Hepatocyte (in vitro differentiated cells): ENCODE data around the gene OLFM1. TPM values are rescaled to one million over a fixed set of nuclear protein-coding genes. Genes with fewer than 3 reads are reported as not detected.

Experiments used
- DNase-seq: peaks from one replicate; pipeline ENCODE4 v3.0.0-alpha.2; 2016; ENCODE audit warnings: low spot score
- H2AFZ ChIP-seq: fragments of 200-600 bp; sonication (generic); 2 replicates; pipeline ENCODE4 v1.6.0; 2016; ENCODE audit warnings: antibody characterized with exemption, mild to moderate bottlenecking
- H3K27ac ChIP-seq: fragments of 200-600 bp; sonication (generic); 2 replicates; pipeline ENCODE4 v1.5.1; 2016; ENCODE audit warnings: mild to moderate bottlenecking
- H3K27me3 ChIP-seq: fragments of 200-600 bp; sonication (generic); 2 replicates; pipeline ENCODE4 v1.6.1; 2016
- H3K36me3 ChIP-seq: fragments of 200-600 bp; sonication (generic); replicated peaks from 2 replicates; pipeline ENCODE4 v1.5.1; 2016; ENCODE audit warnings: low read depth; ENCODE audit not compliant: insufficient read depth
- H3K4me1 ChIP-seq: fragments of 200-600 bp; sonication (generic); 2 replicates; pipeline ENCODE4 v1.5.1; 2016; ENCODE audit warnings: mild to moderate bottlenecking, moderate library complexity; ENCODE audit not compliant: insufficient read depth
- H3K4me2 ChIP-seq: fragments of 200-600 bp; sonication (generic); 2 replicates; pipeline ENCODE4 v1.6.0; 2016
- H3K4me3 ChIP-seq: fragments of 200-600 bp; sonication (generic); 2 replicates; pipeline ENCODE4 v1.5.1; 2016; ENCODE audit warnings: mild to moderate bottlenecking
- H3K79me2 ChIP-seq: fragments of 200-600 bp; sonication (generic); 2 replicates; pipeline ENCODE4 v1.6.0; 2017; ENCODE audit warnings: mild to moderate bottlenecking
- H3K9me2 ChIP-seq: fragments of 200-600 bp; sonication (generic); replicated peaks from 2 replicates; pipeline ENCODE4 v1.6.0; 2017; ENCODE audit warnings: mild to moderate bottlenecking; ENCODE audit not compliant: insufficient read depth
- H3K9me3 ChIP-seq: fragments of 200-600 bp; sonication (generic); 2 replicates; pipeline ENCODE4 v1.5.1; 2016; ENCODE audit warnings: low read depth, mild to moderate bottlenecking
- H4K20me1 ChIP-seq: fragments of 200-600 bp; sonication (generic); 2 replicates; pipeline ENCODE4 v1.6.0; 2016; ENCODE audit warnings: mild to moderate bottlenecking; ENCODE audit not compliant: insufficient read depth, poor library complexity, severe bottlenecking
- EZH2 ChIP-seq: fragments of 200-600 bp; sonication (generic); IDR thresholded peaks from 2 replicates; pipeline ENCODE4 v1.6.1; 2016; ENCODE audit warnings: antibody characterized with exemption, mild to moderate bottlenecking, borderline replicate concordance
- EZH2phosphoT487 ChIP-seq: fragments of 200-600 bp; sonication (generic); IDR thresholded peaks from one replicate; pipeline ENCODE4 v1.6.1; 2018; ENCODE audit warnings: antibody characterized with exemption, mild to moderate bottlenecking, low read depth, moderate library complexity; ENCODE audit not compliant: unreplicated experiment, severe bottlenecking
- WGBS: methylation state at CpG from one replicate; pipeline ENCODE4 v1.1.6; 2016; ENCODE audit warnings: low lambda C conversion rate; ENCODE audit errors: missing lambda C conversion rate; 5-methylcytosine and 5-hydroxymethylcytosine counted together
- polyA plus RNA-seq: library from polyadenylated mRNA; unstranded; fragments of >200 nt; fragmentation: Nextera tagmentation; extraction: Ambion mirVana; gene quantifications from 2 replicates; pipeline ENCODE4 v1.2.1, GENCODE V29; 2016
- total RNA-seq: library from RNA; depleted of rRNA; stranded (reverse); fragments of >200 nt; gene quantifications from 2 replicates; pipeline ENCODE4 v1.2.3, GENCODE V29; 2014
- TF ChIP-seq, protein P1 (sequence below): fragments of 200-600 bp; sonication (generic); IDR thresholded peaks from 2 replicates; pipeline ENCODE4 v1.5.1; 2016; ENCODE audit warnings: antibody characterized with exemption, mild to moderate bottlenecking; ENCODE audit not compliant: poor library complexity

The OLFM1 gene
- total and polyA plus RNA-seq, 2 experiments from 2014 or later = 0.94 to 4.8 TPM

DNA sequence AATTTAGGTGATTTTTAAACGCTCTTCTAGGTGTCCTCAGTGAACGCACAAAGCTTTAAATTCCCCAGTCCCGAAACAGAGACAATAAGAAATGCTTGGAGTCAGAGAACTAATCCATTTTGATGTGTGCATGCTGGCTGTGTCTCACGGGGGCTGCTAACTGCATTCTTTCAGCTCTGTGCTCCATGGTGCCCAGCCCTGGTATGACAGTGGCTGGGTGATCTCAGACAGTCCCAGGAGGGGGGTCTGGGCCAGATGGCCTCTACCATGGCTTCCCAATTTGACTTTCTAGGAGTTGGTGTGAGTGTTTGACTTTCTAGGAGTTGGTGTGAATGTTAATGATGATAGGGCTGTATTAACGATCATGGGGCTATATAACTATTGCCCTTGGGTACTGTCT lies 12.1 kb downstream of the OLFM1 start:
- TF ChIP-seq EZH2phosphoT487 (no peak), EZH2 (no peak)
- TF ChIP-seq, protein P1, sequence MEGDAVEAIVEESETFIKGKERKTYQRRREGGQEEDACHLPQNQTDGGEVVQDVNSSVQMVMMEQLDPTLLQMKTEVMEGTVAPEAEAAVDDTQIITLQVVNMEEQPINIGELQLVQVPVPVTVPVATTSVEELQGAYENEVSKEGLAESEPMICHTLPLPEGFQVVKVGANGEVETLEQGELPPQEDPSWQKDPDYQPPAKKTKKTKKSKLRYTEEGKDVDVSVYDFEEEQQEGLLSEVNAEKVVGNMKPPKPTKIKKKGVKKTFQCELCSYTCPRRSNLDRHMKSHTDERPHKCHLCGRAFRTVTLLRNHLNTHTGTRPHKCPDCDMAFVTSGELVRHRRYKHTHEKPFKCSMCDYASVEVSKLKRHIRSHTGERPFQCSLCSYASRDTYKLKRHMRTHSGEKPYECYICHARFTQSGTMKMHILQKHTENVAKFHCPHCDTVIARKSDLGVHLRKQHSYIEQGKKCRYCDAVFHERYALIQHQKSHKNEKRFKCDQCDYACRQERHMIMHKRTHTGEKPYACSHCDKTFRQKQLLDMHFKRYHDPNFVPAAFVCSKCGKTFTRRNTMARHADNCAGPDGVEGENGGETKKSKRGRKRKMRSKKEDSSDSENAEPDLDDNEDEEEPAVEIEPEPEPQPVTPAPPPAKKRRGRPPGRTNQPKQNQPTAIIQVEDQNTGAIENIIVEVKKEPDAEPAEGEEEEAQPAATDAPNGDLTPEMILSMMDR = no peak
- Histone ChIP-seq H3K9me2 (no peaks in the 10 kb centered on the region), H3K27me3 (peaks cover 10% of the 10 kb centered on the region), H4K20me1 (no peaks in the 10 kb centered on the region), H3K36me3 (no peaks in the 10 kb centered on the region), H3K4me2 (no peak overlapping the region), H3K79me2 (no peaks in the 10 kb centered on the region), H3K4me1 (no peaks in the 10 kb centered on the region), H2AFZ (no peak overlapping the region), H3K9me3 (no peaks in the 10 kb centered on the region), H3K4me3 (no peak overlapping the region), H3K27ac (no peak overlapping the region)
- WGBS = 80% methylated on average over 5 of the region's 5 CpGs
- no peak for DNase-seq

DNA sequence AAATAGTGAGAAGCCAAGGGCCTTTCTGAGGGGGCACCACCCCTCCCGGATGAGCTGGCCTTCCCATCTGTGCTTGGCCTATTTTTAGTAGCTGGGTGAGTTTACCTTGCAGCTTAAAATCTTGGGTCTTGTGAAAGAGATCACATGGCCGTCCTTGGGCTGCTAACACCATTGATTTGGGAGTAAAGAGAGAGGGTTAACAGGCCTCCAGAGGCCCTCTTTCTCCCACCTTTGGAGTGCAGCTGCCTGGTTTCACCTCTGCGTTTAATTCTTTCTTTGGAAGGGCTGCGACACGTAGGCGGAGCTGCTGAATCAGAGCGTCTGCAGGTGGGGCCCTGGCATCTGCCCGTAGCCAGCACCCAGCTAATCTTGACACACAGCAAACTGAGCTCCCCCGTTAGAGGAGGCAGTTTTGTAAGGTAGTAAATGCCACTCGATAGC lies 12.8 kb downstream of the OLFM1 start:
- Histone ChIP-seq H3K27me3 (peaks cover 4% of the 10 kb centered on the region), H3K79me2 (no peaks in the 10 kb centered on the region), H3K27ac (no peak overlapping the region), H4K20me1 (no peaks in the 10 kb centered on the region), H3K36me3 (no peaks in the 10 kb centered on the region), H2AFZ (no peak overlapping the region), H3K4me1 (no peaks in the 10 kb centered on the region), H3K9me2 (no peaks in the 10 kb centered on the region), H3K9me3 (no peaks in the 10 kb centered on the region), H3K4me3 (no peak overlapping the region), H3K4me2 (no peak overlapping the region)
- no peak for TF ChIP-seq EZH2phosphoT487
- TF ChIP-seq, protein P1 = no peak
- TF ChIP-seq EZH2 = no peak
- DNase-seq = no peak
- WGBS = 57% methylated on average over 10 of the region's 10 CpGs

DNA sequence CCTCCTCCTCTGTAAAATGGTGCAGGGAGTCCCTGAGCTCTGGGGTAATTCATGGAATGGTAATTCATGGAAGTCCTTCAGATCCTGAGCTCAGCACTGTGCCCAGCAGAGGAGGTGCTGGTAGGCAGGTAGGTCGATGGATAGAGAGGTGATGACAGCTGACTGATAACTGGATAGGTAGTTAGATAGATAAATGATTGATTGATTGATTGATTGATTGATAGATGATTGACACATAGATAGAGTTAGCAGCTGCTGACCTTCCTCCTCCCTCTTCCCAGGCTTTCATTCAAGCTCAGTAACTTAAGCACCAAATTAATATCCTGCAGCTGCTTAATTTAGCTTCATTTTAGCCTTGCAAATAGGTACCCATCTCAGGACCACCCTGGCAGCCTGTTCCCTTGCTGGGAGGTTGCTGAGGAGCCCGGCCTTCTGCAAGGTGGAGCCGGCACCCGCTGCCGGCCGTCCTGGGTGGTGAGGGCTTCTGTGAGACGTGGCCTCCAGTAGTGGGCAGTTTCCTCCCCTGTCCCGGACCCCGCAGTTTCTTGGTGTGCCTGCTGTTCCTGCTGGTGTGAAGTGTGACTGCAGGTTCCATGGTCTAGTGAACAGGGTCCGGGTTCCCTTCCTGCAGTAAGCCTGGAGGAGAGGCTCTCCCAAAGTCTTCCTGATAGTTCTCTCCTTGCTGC lies 13.4 kb downstream of the OLFM1 start:
- no peaks in the 10 kb centered on the region for H3K9me2 ChIP-seq
- no peak overlapping the region for H3K4me3 ChIP-seq
- H3K79me2 ChIP-seq = no peaks in the 10 kb centered on the region
- no peaks in the 10 kb centered on the region for H3K9me3 ChIP-seq
- no peak for DNase-seq
- no peak overlapping the region for H3K4me2 ChIP-seq
- TF ChIP-seq EZH2 (no peak), EZH2phosphoT487 (no peak)
- TF ChIP-seq, protein P1 = no peak
- no peaks in the 10 kb centered on the region for H3K36me3 ChIP-seq
- H3K4me1 ChIP-seq = no peaks in the 10 kb centered on the region
- no peak overlapping the region for H2AFZ ChIP-seq
- WGBS = 91% methylated on average over 10 of the region's 10 CpGs
- no peaks in the 10 kb centered on the region for H4K20me1 ChIP-seq
- no peak overlapping the region for H3K27ac ChIP-seq
- peaks cover 4% of the 10 kb centered on the region for H3K27me3 ChIP-seq
